GM10266 (cell line): ENCODE measurements around the gene GANAB.
"Not testable (repeated sequence)": the region's sequence is repeated elsewhere in the genome, so short reads cannot be mapped to it uniquely, and the experiment has no call there.

ENCODE experiments used
- DNase-seq: peaks from one replicate; pipeline ENCODE4 v3.0.0; 2012; ENCODE audit errors: extremely low spot score
- TF ChIP-seq, protein P1 (sequence below): IDR thresholded peaks from 2 replicates; pipeline ENCODE4 v1.5.1; 2012; ENCODE audit warnings: mild to moderate bottlenecking, low read depth; ENCODE audit not compliant: control insufficient read depth, insufficient read depth; ENCODE audit errors: missing control alignments

GANAB gene

DNA sequence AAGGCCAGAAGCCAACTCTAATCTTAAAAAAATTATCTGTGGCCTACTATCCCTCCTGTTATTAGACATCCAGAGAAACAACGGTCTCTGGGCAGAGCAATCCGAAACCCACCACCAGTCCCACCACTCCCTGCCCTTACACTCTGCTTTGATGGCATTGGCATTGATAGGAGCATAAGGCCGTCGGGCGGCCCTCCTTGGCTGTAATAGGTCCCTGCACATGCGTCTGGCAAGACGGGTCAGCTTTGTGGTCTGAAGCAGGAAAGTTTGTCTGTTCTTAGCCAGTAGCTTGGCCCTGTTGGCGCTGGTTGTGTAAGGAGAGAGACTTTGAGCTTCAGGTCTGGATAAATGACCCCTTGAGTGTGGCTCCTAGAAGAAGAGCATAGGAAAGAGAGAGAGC is 51.3 kb downstream of the GANAB start:
- no peak for DNase-seq
- TF ChIP-seq, protein P1, sequence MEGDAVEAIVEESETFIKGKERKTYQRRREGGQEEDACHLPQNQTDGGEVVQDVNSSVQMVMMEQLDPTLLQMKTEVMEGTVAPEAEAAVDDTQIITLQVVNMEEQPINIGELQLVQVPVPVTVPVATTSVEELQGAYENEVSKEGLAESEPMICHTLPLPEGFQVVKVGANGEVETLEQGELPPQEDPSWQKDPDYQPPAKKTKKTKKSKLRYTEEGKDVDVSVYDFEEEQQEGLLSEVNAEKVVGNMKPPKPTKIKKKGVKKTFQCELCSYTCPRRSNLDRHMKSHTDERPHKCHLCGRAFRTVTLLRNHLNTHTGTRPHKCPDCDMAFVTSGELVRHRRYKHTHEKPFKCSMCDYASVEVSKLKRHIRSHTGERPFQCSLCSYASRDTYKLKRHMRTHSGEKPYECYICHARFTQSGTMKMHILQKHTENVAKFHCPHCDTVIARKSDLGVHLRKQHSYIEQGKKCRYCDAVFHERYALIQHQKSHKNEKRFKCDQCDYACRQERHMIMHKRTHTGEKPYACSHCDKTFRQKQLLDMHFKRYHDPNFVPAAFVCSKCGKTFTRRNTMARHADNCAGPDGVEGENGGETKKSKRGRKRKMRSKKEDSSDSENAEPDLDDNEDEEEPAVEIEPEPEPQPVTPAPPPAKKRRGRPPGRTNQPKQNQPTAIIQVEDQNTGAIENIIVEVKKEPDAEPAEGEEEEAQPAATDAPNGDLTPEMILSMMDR = no peak

DNA sequence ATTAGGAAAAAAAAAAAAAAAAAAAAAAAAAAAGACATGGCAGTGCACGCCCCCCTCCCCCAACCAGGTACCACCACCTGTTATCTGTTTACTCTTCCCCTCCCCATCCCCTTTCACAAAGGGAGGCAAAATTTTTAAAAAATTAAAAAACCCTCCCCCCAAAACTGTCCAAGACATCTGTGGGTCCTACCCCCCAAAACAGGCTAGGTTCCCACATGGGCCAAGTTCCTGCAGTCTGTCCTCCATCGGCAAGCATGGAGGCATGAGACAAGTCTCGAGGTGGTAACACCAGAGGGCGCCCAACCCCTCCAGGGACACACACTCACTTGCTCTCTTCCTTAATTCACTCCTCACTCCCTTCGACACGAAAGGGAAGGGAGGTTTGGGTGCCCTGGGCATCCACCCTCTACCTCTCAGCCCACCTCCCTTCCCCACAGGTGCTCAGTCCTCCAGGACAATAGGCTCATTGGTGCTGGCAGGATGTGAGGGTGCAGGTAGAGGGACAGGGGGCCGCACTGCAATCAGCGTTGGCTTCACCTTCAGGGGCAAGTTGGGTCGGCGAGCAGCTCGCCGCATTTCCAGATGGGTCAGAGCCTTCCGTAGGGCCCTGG is 52.9 kb downstream of the GANAB start:
- TF ChIP-seq, protein P1 = peak; percentile 74
- DNase-seq = peak; percentile 64

DNA sequence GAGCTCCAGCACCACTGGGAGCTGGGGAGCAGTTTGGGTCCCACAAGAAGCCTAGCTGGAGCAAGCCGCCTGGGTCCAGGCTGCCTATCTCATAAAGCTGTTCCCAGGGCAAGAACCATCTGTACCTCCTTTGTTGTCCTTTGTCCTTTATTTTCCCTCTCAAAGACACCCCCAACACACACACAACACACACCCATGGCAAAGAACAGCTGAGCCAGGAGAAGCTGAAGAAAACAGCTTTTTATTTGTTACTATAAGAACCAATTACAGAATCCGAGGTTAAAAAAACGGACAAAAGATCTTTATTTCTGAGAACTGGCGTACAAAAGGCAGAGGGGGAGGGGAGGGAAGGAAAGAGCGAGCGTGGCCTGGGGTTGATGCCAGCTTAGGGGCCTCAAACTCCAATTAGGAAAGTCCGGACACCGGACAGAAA is 53.4 kb downstream of the GANAB start:
- TF ChIP-seq, protein P1 = no peak
- no peak for DNase-seq

DNA sequence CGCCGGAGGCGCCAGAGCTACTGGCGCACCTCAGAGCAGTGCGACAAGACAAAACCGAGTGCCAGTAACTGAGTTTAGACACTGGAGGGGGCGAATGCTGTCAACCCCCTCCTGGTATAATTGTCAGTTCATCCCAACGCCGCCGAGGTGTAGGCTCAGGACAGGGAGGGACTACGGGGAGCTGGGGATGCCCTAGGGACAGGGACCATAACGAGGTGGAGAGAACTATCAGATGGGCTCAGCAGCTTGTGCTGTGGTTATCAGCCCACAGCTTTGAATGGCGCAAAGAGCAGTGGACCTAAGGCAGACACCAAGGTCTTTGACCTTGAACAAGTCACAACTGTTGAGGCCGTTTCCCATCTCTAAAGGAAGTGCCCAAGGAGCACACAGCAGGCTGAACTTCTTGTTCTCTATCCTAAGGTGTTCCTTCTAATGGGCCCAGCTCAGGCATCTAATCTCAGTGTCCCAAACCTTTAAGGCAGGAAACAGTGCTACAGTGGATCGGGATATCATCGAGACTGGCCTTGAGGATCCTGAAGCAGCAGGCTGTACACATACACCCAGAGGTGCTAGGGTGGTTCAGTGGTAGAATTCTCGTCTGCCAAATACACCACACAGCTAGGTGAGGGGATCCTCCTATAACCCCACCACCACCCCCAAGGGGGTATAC is 54.1 kb downstream of the GANAB start:
- TF ChIP-seq, protein P1 = no peak
- no peak for DNase-seq

DNA sequence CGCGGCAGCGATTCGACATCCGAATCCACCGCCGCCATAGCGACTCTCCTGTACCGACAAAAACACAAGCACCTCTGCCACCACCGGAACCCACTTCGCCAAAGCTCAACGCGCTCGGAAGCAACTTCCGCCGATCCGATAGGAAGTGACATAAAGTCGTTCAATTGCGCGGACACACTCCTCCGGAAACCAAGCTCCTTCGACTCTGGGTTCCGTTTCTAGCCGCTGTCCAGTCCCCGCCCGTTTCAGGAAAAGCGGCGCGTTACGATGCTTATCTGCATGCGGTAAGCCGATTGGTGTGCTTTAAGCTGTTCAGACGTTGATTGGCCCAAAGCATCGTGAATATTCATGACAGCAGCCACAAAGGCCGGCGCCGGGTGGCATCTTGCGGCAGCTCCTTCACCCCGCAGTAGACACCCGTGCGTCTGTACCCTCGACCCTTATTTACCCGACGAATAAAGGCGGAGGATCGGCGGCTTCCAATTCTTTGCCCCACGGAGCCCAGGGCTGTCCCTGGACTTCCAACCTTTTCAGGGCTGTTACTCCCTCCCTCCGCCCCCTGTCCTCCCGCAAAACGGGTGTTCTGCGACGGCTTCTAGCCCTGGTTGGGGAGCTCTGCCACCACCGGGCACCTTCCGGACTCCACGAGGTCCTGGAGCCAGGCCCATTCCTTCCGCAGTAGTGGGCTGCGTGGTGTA is 54.8 kb downstream of the GANAB start, which contains the start of gene TUT1:
Gene TUT1 (minus strand): TSS at position 76 of the 698 bp plus-strand sequence. CDS start 38 bp downstream, at position 38.
- peak; percentile 84 for DNase-seq
- TF ChIP-seq, protein P1 = peak; percentile 15

DNA sequence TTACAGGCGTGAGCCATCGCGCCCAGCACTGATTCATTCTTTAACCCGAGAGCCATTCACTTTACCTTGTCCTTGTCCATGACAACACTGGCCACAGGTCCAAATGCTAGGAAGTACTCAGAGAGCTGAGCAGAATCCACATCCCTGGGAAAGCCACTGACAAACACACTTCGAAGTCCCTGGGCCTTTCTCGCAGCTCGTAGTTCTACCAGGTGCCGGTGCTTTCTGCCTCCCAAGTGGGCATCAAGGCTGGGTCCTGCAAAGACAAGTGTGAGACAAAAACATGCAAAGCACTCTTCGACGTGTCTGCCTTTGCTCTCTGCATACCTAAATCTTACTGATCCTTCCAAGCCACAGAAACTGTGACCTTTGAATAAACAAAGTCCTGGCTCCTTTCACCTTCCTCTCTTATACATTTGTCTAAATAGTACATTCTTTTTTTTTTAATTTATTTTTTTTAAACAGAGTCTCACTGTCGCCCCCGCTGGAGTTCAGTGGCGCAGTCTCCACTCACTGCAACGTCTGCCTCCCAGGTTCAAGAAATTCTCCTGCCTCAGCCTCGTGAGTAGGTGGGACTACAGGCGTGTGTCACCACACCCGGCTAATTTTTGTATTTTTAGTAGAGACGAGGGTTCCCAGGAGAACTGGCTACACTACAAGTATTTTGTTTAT is 57.3 kb downstream of the GANAB start:
- TF ChIP-seq, protein P1 = peak; percentile 22
- no peak for DNase-seq

DNA sequence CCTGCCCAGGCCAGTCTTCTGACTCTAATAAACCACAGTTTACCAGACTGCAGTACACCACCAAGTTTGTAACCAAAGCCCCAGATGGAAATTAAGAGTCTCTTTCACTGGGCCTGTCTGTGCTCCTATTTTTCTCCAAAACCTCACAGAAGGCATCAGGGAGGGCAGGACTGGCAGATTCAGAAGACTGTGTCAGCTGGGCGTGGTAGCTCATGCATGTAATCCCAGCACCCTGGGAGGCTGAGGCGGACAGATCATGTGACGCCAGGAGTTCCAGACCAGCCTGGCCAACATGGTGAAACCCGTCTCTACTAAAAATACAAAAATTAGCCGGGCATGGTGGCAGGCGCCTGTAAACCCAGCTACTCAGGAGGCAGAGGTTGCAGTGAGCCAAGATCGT is 61.1 kb downstream of the GANAB start:
- not testable (repeated sequence) for DNase-seq

DNA sequence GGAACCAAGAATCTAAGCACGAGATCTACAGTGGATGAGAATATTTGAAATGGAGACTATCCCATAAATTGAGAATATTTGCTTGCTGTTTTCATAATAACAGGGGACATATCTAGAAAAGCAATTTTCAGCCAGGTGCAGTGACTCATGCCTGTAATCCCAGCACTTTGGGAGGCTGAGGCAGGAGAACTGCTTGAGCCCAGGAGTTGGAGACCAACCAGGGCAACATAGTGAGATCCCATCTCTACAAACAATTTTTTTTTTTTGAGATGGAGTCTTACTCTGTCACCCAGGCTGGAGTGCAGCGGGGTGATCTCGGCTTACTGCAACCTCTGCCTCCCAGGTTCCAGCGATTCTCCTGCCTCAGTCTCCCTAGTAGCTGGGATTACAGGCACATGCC is 64.7 kb downstream of the GANAB start:
- DNase-seq = not testable (repeated sequence)
